ENCODE results near the gene ZNF189.

ZNF189 gene

DNA sequence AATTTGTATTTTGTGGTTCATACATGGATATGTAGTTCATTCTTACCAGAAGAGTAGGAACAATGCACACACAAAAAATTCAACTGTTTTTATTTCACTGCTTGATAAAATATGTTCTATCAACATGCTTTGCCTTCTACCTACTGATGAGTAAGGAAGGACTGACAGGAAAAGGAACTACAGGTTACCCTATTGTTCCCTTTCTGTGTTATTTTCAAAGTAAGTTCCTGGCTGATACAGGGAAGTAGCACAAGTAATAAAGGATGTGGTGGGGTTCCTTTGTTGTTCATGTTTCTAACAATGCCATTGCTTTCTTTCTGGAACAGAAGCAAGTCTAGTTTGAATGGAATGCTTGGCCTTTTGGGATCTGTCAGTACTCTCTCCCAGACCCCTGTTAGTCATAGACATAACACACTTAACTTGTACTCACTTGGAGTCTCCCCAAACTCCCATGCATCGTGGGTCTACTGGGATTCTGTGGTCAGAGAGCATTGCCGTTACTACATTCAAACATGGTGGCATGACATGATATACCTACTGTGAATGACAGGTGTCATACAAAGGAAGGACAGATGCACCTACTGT, 57.1 kb downstream of the ZNF189 start:
- DNase-seq, result no peak

- DNase-seq, result no peak
Measured at GRCh38 chr9:101457003-101457402, 58.4 kb downstream of the ZNF189 start.

GRCh38 chr9:101458963-101459631, 60.4 kb downstream of the ZNF189 start:
- no peak for DNase-seq
